GM19463 (cell line): Measurements from ENCODE around the gene SELENOO.

Source experiments
- ATAC-seq: cut with Tn5 transposase; IDR thresholded peaks from one replicate; pipeline ENCODE4 v1.9.1; 2021; ENCODE audit warnings: mild to moderate bottlenecking, moderate library complexity; ENCODE audit not compliant: unreplicated experiment

The SELENOO gene

GRCh38 chr22:50251477-50252081 lies 50.8 kb downstream of the SELENOO start:
- ATAC-seq, result no peak

GRCh38 chr22:50252082-50253045 lies 51.6 kb downstream of the SELENOO start:
- ATAC-seq, result no peak

GRCh38 chr22:50253046-50253915 lies 52.5 kb downstream of the SELENOO start:
- ATAC-seq, result no peak

GRCh38 chr22:50253941-50254340 lies 53.1 kb downstream of the SELENOO start:
- no peak for ATAC-seq

GRCh38 chr22:50255099-50255498 lies 54.3 kb downstream of the SELENOO start:
- no peak for ATAC-seq

GRCh38 chr22:50255607-50256006 lies 54.8 kb downstream of the SELENOO start:
- ATAC-seq, result no peak

GRCh38 chr22:50256258-50256862 lies 55.5 kb downstream of the SELENOO start:
- ATAC-seq, result no peak

GRCh38 chr22:50257041-50257440 lies 56.2 kb downstream of the SELENOO start:
- ATAC-seq, result no peak

GRCh38 chr22:50257451-50258360 lies 56.9 kb downstream of the SELENOO start:
- ATAC-seq, result no peak

GRCh38 chr22:50258361-50259292 lies 57.8 kb downstream of the SELENOO start:
- no peak for ATAC-seq

GRCh38 chr22:50259302-50259701 lies 58.5 kb downstream of the SELENOO start:
- no peak for ATAC-seq

GRCh38 chr22:50260434-50260800 lies 59.6 kb downstream of the SELENOO start:
- ATAC-seq, result no peak

- peak; percentile 28 for ATAC-seq
Measured at GRCh38 chr22:50260801-50261614, 60.2 kb downstream of the SELENOO start.

GRCh38 chr22:50261615-50262459 lies 61.0 kb downstream of the SELENOO start, which contains the start of gene MAPK12:
TSS of gene MAPK12 (minus strand) at chr22:50261683. CDS start at chr22:50261509, 174 bp downstream.
- peak; percentile 54 for ATAC-seq

GRCh38 chr22:50262460-50262911 lies 61.7 kb downstream of the SELENOO start:
- no peak for ATAC-seq

- no peak for ATAC-seq
Measured at GRCh38 chr22:50262973-50263617, 62.3 kb downstream of the SELENOO start.
